ENCODE results near the gene ARL8A. TPM values are rescaled to one million over a fixed set of nuclear protein-coding genes. Genes with fewer than 3 reads are reported as not detected.

The ARL8A gene
- total and polyA plus RNA-seq, 4 donors, result 8.4 to 25.7 (median 20.2) TPM

DNA sequence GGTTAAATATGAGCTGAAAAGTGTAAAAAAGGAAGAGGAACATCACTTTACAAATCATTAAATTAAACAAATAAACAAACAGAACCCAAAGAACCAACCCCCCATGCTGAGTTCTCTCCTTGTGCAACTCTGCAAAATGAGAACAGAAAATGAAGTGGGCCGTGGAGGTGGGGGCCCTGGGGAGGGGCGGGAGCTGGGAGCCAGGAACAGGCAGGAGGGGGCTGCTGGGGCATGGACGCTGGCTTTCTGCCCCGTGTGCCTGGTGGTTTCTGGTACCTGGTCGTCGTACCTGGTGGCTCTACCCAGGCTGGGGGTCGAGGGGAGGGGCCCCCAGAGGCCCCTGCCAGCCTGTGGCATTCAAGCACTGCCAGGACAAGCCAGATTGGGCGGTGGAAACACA, 11.0 kb downstream of the ARL8A start:
- H3K27ac ChIP-seq (ENCODE audit: low read depth in 1 of 2, low read length in 2 of 2), result no peak overlapping the region
- H3K4me3 ChIP-seq (ENCODE audit: low read depth in 1 of 3, low read length in 3 of 3), result no peak overlapping the region
- H3K9me3 ChIP-seq (ENCODE audit: control insufficient read depth in 4 of 4, low read length in 3 of 4), result no peaks in the 10 kb centered on the region
- no peak for TF ChIP-seq YY1 (IDR thresholded peaks at IDR 0.05)
- TF ChIP-seq JUND (IDR thresholded peaks at IDR 0.05), result no peak
- no peak for TF ChIP-seq FOXA2 (IDR thresholded peaks at IDR 0.05)
- TF ChIP-seq SP1 (IDR thresholded peaks at IDR 0.05), result no peak
- TF ChIP-seq RXRA (IDR thresholded peaks at IDR 0.05), result no peak
- TF ChIP-seq NR2F2 (IDR thresholded peaks at IDR 0.05), result no peak
- TF ChIP-seq HNF4A (conservative IDR thresholded peaks at IDR 0.05), result no peak
- TF ChIP-seq FOXA1 (IDR thresholded peaks at IDR 0.05), result no peak
- TF ChIP-seq GABPA (IDR thresholded peaks at IDR 0.05 in 1 of 2, conservative IDR thresholded peaks at IDR 0.05 in 1 of 2), result no peak
- TF ChIP-seq EGR1 (IDR thresholded peaks at IDR 0.05; ENCODE audit: low read depth in 2 of 2), result no peak
- no peak for TF ChIP-seq RAD21 (IDR thresholded peaks at IDR 0.05)
- no peak for TF ChIP-seq TAF1 (conservative IDR thresholded peaks at IDR 0.05)
- TF ChIP-seq, protein P1, sequence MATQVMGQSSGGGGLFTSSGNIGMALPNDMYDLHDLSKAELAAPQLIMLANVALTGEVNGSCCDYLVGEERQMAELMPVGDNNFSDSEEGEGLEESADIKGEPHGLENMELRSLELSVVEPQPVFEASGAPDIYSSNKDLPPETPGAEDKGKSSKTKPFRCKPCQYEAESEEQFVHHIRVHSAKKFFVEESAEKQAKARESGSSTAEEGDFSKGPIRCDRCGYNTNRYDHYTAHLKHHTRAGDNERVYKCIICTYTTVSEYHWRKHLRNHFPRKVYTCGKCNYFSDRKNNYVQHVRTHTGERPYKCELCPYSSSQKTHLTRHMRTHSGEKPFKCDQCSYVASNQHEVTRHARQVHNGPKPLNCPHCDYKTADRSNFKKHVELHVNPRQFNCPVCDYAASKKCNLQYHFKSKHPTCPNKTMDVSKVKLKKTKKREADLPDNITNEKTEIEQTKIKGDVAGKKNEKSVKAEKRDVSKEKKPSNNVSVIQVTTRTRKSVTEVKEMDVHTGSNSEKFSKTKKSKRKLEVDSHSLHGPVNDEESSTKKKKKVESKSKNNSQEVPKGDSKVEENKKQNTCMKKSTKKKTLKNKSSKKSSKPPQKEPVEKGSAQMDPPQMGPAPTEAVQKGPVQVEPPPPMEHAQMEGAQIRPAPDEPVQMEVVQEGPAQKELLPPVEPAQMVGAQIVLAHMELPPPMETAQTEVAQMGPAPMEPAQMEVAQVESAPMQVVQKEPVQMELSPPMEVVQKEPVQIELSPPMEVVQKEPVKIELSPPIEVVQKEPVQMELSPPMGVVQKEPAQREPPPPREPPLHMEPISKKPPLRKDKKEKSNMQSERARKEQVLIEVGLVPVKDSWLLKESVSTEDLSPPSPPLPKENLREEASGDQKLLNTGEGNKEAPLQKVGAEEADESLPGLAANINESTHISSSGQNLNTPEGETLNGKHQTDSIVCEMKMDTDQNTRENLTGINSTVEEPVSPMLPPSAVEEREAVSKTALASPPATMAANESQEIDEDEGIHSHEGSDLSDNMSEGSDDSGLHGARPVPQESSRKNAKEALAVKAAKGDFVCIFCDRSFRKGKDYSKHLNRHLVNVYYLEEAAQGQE (IDR thresholded peaks at IDR 0.05), result no peak
- TF ChIP-seq, protein P2, sequence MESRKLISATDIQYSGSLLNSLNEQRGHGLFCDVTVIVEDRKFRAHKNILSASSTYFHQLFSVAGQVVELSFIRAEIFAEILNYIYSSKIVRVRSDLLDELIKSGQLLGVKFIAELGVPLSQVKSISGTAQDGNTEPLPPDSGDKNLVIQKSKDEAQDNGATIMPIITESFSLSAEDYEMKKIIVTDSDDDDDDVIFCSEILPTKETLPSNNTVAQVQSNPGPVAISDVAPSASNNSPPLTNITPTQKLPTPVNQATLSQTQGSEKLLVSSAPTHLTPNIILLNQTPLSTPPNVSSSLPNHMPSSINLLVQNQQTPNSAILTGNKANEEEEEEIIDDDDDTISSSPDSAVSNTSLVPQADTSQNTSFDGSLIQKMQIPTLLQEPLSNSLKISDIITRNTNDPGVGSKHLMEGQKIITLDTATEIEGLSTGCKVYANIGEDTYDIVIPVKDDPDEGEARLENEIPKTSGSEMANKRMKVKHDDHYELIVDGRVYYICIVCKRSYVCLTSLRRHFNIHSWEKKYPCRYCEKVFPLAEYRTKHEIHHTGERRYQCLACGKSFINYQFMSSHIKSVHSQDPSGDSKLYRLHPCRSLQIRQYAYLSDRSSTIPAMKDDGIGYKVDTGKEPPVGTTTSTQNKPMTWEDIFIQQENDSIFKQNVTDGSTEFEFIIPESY (IDR thresholded peaks at IDR 0.05), result no peak
- TF ChIP-seq, protein P3, sequence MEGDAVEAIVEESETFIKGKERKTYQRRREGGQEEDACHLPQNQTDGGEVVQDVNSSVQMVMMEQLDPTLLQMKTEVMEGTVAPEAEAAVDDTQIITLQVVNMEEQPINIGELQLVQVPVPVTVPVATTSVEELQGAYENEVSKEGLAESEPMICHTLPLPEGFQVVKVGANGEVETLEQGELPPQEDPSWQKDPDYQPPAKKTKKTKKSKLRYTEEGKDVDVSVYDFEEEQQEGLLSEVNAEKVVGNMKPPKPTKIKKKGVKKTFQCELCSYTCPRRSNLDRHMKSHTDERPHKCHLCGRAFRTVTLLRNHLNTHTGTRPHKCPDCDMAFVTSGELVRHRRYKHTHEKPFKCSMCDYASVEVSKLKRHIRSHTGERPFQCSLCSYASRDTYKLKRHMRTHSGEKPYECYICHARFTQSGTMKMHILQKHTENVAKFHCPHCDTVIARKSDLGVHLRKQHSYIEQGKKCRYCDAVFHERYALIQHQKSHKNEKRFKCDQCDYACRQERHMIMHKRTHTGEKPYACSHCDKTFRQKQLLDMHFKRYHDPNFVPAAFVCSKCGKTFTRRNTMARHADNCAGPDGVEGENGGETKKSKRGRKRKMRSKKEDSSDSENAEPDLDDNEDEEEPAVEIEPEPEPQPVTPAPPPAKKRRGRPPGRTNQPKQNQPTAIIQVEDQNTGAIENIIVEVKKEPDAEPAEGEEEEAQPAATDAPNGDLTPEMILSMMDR (IDR thresholded peaks at IDR 0.05; ENCODE audit: low read depth, low read length, missing input control), result no peak
- no peak overlapping the region for H3K9ac ChIP-seq (ENCODE audit: low read depth in 1 of 2, low read length in 2 of 2)
- no peaks in the 10 kb centered on the region for H3K27me3 ChIP-seq (ENCODE audit: control insufficient read depth in 4 of 4, insufficient read depth in 4 of 4, low read length in 3 of 4)
- H3K4me1 ChIP-seq (ENCODE audit: control insufficient read depth in 4 of 4, insufficient read depth in 4 of 4, low read length in 3 of 4), result peaks cover 2 to 22% (median 17%) of the 10 kb centered on the region in 4 donors
- peaks cover 5 to 20% (median 11%) of the 10 kb centered on the region in 4 donors for H3K36me3 ChIP-seq (ENCODE audit: control insufficient read depth in 4 of 4, insufficient read depth in 3 of 4, low read depth in 1 of 4, low read length in 3 of 4)
- 81% methylated on average over 8 of the region's 8 CpGs for WGBS
- no peak for DNase-seq (ENCODE audit: low spot score)

DNA sequence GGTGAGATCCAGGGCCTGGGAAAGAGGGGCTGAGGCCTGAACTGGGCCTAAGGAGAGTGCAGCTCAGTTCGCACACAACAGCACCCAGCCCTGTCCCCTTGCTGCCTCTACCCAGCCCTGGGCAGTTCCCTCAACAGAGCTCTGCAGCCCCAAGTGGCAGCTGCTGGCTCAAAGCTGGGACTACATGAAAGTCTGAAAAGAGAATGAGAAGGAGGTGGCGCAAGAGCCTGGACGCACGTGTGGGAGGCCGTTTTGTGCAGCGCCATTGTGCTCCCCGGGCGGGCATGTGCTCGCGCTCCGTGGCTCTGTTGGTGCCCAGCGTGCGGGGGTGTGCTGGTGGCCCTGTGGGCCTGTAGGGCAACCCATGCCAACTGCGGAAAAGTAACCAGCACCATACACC, 11.5 kb downstream of the ARL8A start:
- no peak overlapping the region for H3K4me3 ChIP-seq (ENCODE audit: low read depth in 1 of 3, low read length in 3 of 3)
- no peak for DNase-seq (ENCODE audit: low spot score)
- no peak for TF ChIP-seq EGR1 (IDR thresholded peaks at IDR 0.05; ENCODE audit: low read depth in 2 of 2)
- no peak for TF ChIP-seq HNF4G (IDR thresholded peaks at IDR 0.05)
- no peak for TF ChIP-seq TAF1 (conservative IDR thresholded peaks at IDR 0.05)
- no peak for TF ChIP-seq RAD21 (IDR thresholded peaks at IDR 0.05)
- TF ChIP-seq YY1 (IDR thresholded peaks at IDR 0.05), result no peak
- no peak for TF ChIP-seq GABPA (IDR thresholded peaks at IDR 0.05 in 1 of 2, conservative IDR thresholded peaks at IDR 0.05 in 1 of 2)
- TF ChIP-seq, protein P4, sequence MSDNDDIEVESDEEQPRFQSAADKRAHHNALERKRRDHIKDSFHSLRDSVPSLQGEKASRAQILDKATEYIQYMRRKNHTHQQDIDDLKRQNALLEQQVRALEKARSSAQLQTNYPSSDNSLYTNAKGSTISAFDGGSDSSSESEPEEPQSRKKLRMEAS (IDR thresholded peaks at IDR 0.05), result no peak
- TF ChIP-seq JUND (IDR thresholded peaks at IDR 0.05), result no peak
- TF ChIP-seq, protein P2 (IDR thresholded peaks at IDR 0.05), result no peak
- TF ChIP-seq FOXA2 (IDR thresholded peaks at IDR 0.05), result no peak
- TF ChIP-seq, protein P3 (IDR thresholded peaks at IDR 0.05; ENCODE audit: low read depth, low read length, missing input control), result no peak
- TF ChIP-seq, protein P5, sequence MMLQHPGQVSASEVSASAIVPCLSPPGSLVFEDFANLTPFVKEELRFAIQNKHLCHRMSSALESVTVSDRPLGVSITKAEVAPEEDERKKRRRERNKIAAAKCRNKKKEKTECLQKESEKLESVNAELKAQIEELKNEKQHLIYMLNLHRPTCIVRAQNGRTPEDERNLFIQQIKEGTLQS (IDR thresholded peaks at IDR 0.05), result no peak
- no peak for TF ChIP-seq SP1 (IDR thresholded peaks at IDR 0.05)
- TF ChIP-seq NR2F2 (IDR thresholded peaks at IDR 0.05), result no peak
- TF ChIP-seq RXRA (IDR thresholded peaks at IDR 0.05), result no peak
- TF ChIP-seq FOXA1 (IDR thresholded peaks at IDR 0.05), result no peak

More for the DNA sequence above, 11.5 kb downstream of the ARL8A start:
- peak overlapping the region; percentile 25 to 45 for H3K27ac ChIP-seq (ENCODE audit: low read depth in 1 of 2, low read length in 2 of 2)
- no peaks in the 10 kb centered on the region for H3K9me3 ChIP-seq (ENCODE audit: control insufficient read depth in 4 of 4, low read length in 3 of 4)
- 91% methylated on average over 14 of the region's 14 CpGs for WGBS
- peaks cover 5 to 20% (median 11%) of the 10 kb centered on the region in 4 donors for H3K36me3 ChIP-seq (ENCODE audit: control insufficient read depth in 4 of 4, insufficient read depth in 3 of 4, low read depth in 1 of 4, low read length in 3 of 4)
- no peak overlapping the region for H3K9ac ChIP-seq (ENCODE audit: low read depth in 1 of 2, low read length in 2 of 2)
- H3K27me3 ChIP-seq (ENCODE audit: control insufficient read depth in 4 of 4, insufficient read depth in 4 of 4, low read length in 3 of 4), result no peaks in the 10 kb centered on the region
- H3K4me1 ChIP-seq (ENCODE audit: control insufficient read depth in 4 of 4, insufficient read depth in 4 of 4, low read length in 3 of 4), result peaks cover 2 to 22% (median 17%) of the 10 kb centered on the region in 4 donors
